IMR-90 (cell line): ENCODE results near the gene MAN1C1. TPM values are rescaled to one million over a fixed set of nuclear protein-coding genes. Genes with fewer than 3 reads are reported as not detected.

Source experiments
- ATAC-seq: fragments of 200-7000 bp; cut with Tn5 transposase; 2 replicates; pipeline ENCODE4 v1.9.1; 2020; ENCODE audit warnings: low read depth, mild to moderate bottlenecking, moderate library complexity
- BruUV-seq: library from RNA; stranded (reverse); fragments of 400-500 nt; replicated peaks from 2 replicates; lab custom pipeline; 2021; lab: Mats Ljungman, UMichigan
- CTCF ChIA-PET: fragments of 300-600 bp; formaldehyde crosslinking; extraction: SDS; loops from one replicate; lab custom pipeline; 2021; ENCODE audit warnings: antibody characterized with exemption; lab: Yijun Ruan, JAX
- POLR2A ChIA-PET: fragments of 300-600 bp; sonication (Branson Sonifier 250); formaldehyde crosslinking; loops from one replicate; lab custom pipeline; 2022; ENCODE audit warnings: antibody characterized with exemption; ENCODE audit not compliant: unreplicated experiment; lab: Charles Lee
- DNase-seq: peaks from one replicate; pipeline ENCODE4 v3.0.0; 2013
- H2AFZ ChIP-seq: replicated peaks from 2 replicates; pipeline ENCODE3; 2013; ENCODE audit warnings: low read length, mild to moderate bottlenecking; ENCODE audit not compliant: poor library complexity
- H2AK5ac ChIP-seq: 2 replicates; pipeline ENCODE4 v1.6.1; 2013; ENCODE audit warnings: low read depth, low read length, inconsistent platforms
- H2AK9ac ChIP-seq: replicated peaks from 2 replicates; pipeline ENCODE3; 2013; ENCODE audit warnings: mild to moderate bottlenecking, low read depth, low read length, moderate library complexity; ENCODE audit not compliant: poor library complexity
- H2BK120ac ChIP-seq: 2 replicates; pipeline ENCODE4 v1.6.1; 2013; ENCODE audit warnings: low read depth, low read length, inconsistent platforms
- H2BK15ac ChIP-seq: 3 replicates; pipeline ENCODE4 v1.6.1; 2013; ENCODE audit warnings: low read depth, low read length, inconsistent platforms
- H2BK20ac ChIP-seq: 2 replicates; pipeline ENCODE4 v1.6.1; 2013; ENCODE audit warnings: low read depth, mild to moderate bottlenecking, inconsistent platforms, low read length, moderate library complexity
- H2BK5ac ChIP-seq: 2 replicates; pipeline ENCODE4 v1.6.1; 2013; ENCODE audit warnings: mild to moderate bottlenecking, low read depth, low read length, inconsistent platforms; ENCODE audit not compliant: poor library complexity, severe bottlenecking
- H3K14ac ChIP-seq: replicated peaks from 2 replicates; pipeline ENCODE4 v1.6.1; 2013; ENCODE audit warnings: low read depth, low read length, inconsistent platforms
- H3K18ac ChIP-seq: 2 replicates; pipeline ENCODE4 v1.6.1; 2013; ENCODE audit warnings: low read depth, low read length, control low read depth
- H3K23ac ChIP-seq: 2 replicates; pipeline ENCODE4 v1.6.1; 2013; ENCODE audit warnings: low read depth, low read length, inconsistent platforms
- H3K27ac ChIP-seq: 2 replicates; pipeline ENCODE4 v1.5.1; 2013; ENCODE audit warnings: mild to moderate bottlenecking, control low read depth, low read length; ENCODE audit not compliant: insufficient read depth
- H3K27me3 ChIP-seq: 2 replicates; pipeline ENCODE4 v1.6.1; 2013; ENCODE audit warnings: low read length; ENCODE audit not compliant: control insufficient read depth, insufficient read depth
- H3K36me3 ChIP-seq: 2 replicates; pipeline ENCODE4 v1.6.1; 2013; ENCODE audit warnings: low read length, mixed read lengths; ENCODE audit not compliant: control insufficient read depth, insufficient read depth
- H3K4ac ChIP-seq: 2 replicates; pipeline ENCODE4 v1.6.1; 2013; ENCODE audit warnings: low read depth, low read length, inconsistent platforms
- H3K4me1 ChIP-seq: 2 replicates; pipeline ENCODE4 v1.6.1; 2013; ENCODE audit warnings: low read length, mixed read lengths; ENCODE audit not compliant: control insufficient read depth, insufficient read depth
- H3K4me2 ChIP-seq: 2 replicates; pipeline ENCODE4 v1.6.1; 2013; ENCODE audit warnings: low read depth, mild to moderate bottlenecking, control low read depth, low read length, moderate library complexity
- H3K4me3 ChIP-seq: 2 replicates; pipeline ENCODE4 v1.5.1; 2013; ENCODE audit warnings: low read depth, mild to moderate bottlenecking, control low read depth, low read length, moderate library complexity; ENCODE audit not compliant: insufficient read depth
- H3K56ac ChIP-seq: 2 replicates; pipeline ENCODE4 v1.6.1; 2013; ENCODE audit warnings: low read length, inconsistent platforms; ENCODE audit not compliant: insufficient read depth; ENCODE audit errors: extremely low read depth
- H3K79me1 ChIP-seq, 2 experiments: 2 replicates each; pipeline ENCODE4 v1.6.1; 2013; ENCODE audit warnings: low read length in 2 of 2, inconsistent platforms in 1 of 2, low read depth in 1 of 2
- H3K9ac ChIP-seq: 2 replicates; pipeline ENCODE4 v1.6.1; 2013; ENCODE audit warnings: low read depth, low read length, control low read depth
- H3K9me1 ChIP-seq: 2 replicates; pipeline ENCODE4 v1.6.1; 2013; ENCODE audit warnings: low read length, inconsistent platforms; ENCODE audit not compliant: insufficient read depth
- H3K9me3 ChIP-seq: 2 replicates; pipeline ENCODE4 v1.6.1; 2013; ENCODE audit warnings: low read length; ENCODE audit not compliant: control insufficient read depth, insufficient read depth
- H4K20me1 ChIP-seq: 2 replicates; pipeline ENCODE4 v1.6.1; 2013; ENCODE audit warnings: low read length, inconsistent platforms; ENCODE audit not compliant: insufficient read depth
- H4K5ac ChIP-seq: 2 replicates; pipeline ENCODE4 v1.6.1; 2013; ENCODE audit warnings: mild to moderate bottlenecking, low read depth, low read length, control low read depth
- H4K8ac ChIP-seq, 2 experiments: 2 replicates each; pipeline ENCODE4 v1.6.1; 2013; ENCODE audit warnings: low read depth in 2 of 2, low read length in 2 of 2, control low read depth in 1 of 2, inconsistent platforms in 1 of 2
- H4K91ac ChIP-seq: 2 replicates; pipeline ENCODE4 v1.6.1; 2013; ENCODE audit warnings: low read depth, low read length, inconsistent platforms; ENCODE audit not compliant: insufficient read depth
- BHLHE40 ChIP-seq: fragments of 150-350 bp; IDR thresholded peaks from 2 replicates; pipeline ENCODE4 v1.6.1; 2016; ENCODE audit warnings: mild to moderate bottlenecking, low read depth, low read length
- CEBPB ChIP-seq: IDR thresholded peaks from 2 replicates; pipeline ENCODE4 v1.6.1; 2012; ENCODE audit warnings: low read depth, low read length, improper control_type of control experiment
- CHD1 ChIP-seq: IDR thresholded peaks from 2 replicates; pipeline ENCODE4 v1.6.1; 2012; ENCODE audit warnings: low read depth, low read length, improper control_type of control experiment
- ELK1 ChIP-seq: fragments of 150-350 bp; IDR thresholded peaks from 2 replicates; pipeline ENCODE4 v1.6.1; 2016; ENCODE audit warnings: low read depth, mild to moderate bottlenecking, low read length, moderate library complexity, borderline replicate concordance
- FOS ChIP-seq: fragments of 150-350 bp; IDR thresholded peaks from 2 replicates; pipeline ENCODE4 v1.6.1; 2016; ENCODE audit warnings: low read depth, low read length
- MAZ ChIP-seq: IDR thresholded peaks from 2 replicates; pipeline ENCODE4 v1.6.1; 2012; ENCODE audit warnings: low read depth, mild to moderate bottlenecking, low read length, improper control_type of control experiment, moderate library complexity, borderline replicate concordance
- MXI1 ChIP-seq: IDR thresholded peaks from 2 replicates; pipeline ENCODE4 v1.6.1; 2012; ENCODE audit warnings: low read depth, mild to moderate bottlenecking, low read length, moderate library complexity, borderline replicate concordance
- NFE2L2 ChIP-seq: fragments of 150-350 bp; IDR thresholded peaks from 2 replicates; pipeline ENCODE4 v1.6.1; 2016; ENCODE audit warnings: low read depth, mild to moderate bottlenecking, low read length
- POLR2A ChIP-seq: IDR thresholded peaks from 2 replicates; pipeline ENCODE4 v1.6.1; 2012; ENCODE audit warnings: mild to moderate bottlenecking, low read depth, low read length
- RCOR1 ChIP-seq: IDR thresholded peaks from 2 replicates; pipeline ENCODE4 v1.6.1; 2012; ENCODE audit warnings: mild to moderate bottlenecking, low read length, improper control_type of control experiment; ENCODE audit not compliant: insufficient replicate concordance
- RFX5 ChIP-seq: IDR thresholded peaks from 2 replicates; pipeline ENCODE4 v1.8.0; 2012; ENCODE audit warnings: low read depth, mild to moderate bottlenecking, low read length, moderate library complexity
- SMC3 ChIP-seq: fragments of 150-350 bp; IDR thresholded peaks from 2 replicates; pipeline ENCODE4 v1.6.1; 2016; ENCODE audit warnings: low read depth, mild to moderate bottlenecking, antibody characterized with exemption, low read length, moderate library complexity
- WGBS, 2 experiments: methylation state at CpG; one replicate each; pipeline versions ENCODE4 v1.1.5 to v1.1.7; 2013; ENCODE audit warnings: missing lambda C conversion rate in 2 of 2; ENCODE audit not compliant: insufficient read length in 1 of 2; ENCODE audit errors: extremely low coverage in 2 of 2; 5-methylcytosine and 5-hydroxymethylcytosine counted together
- dilution Hi-C: fragments of 300-500 bp; cut with HindIII; formaldehyde crosslinking; loops from one replicate; pipeline ENCODE4 v1.14.3; 2018; ENCODE audit warnings: low sequenced_read_pairs; ENCODE audit not compliant: unreplicated experiment
- in situ Hi-C: fragments of 300-500 bp; cut with MboI; formaldehyde crosslinking; loops from 3 replicates; pipeline ENCODE4 v1.14.3; 2019; ENCODE audit warnings: low sequenced_read_pairs, inconsistent platforms, mixed read lengths
- intact Hi-C: fragments of 100-400 bp; cut with micrococcal nuclease; formaldehyde crosslinking; loops from 2 replicates; pipeline ENCODE4 v1.10.0; 2022
- polyA plus RNA-seq, 3 experiments: library from polyadenylated mRNA; depleted of rRNA; stranded (reverse); fragments of >200 nt; gene quantifications; 2 replicates each; pipeline ENCODE4 v1.2.3, GENCODE V29; 2012; ENCODE audit warnings: low replicate concordance in 1 of 3
- total RNA-seq: library from RNA; depleted of rRNA; stranded (reverse); fragments of >200 nt; gene quantifications from 2 replicates; pipeline ENCODE4 v1.2.3, GENCODE V29; 2012
- TF ChIP-seq, protein P1 (sequence below): fragments of 150-350 bp; IDR thresholded peaks from 2 replicates; pipeline ENCODE4 v1.6.1; 2017; ENCODE audit warnings: mild to moderate bottlenecking, antibody characterized with exemption, low read length, low read depth
- TF ChIP-seq, protein P2 (sequence below): conservative IDR thresholded peaks from 2 replicates; pipeline ENCODE4 v1.5.1; 2012; ENCODE audit warnings: mild to moderate bottlenecking, low read depth, low read length, improper control_type of control experiment

Gene MAN1C1
- total and polyA plus RNA-seq, 2 of the 4 experiments (the other 2 are of a cell fraction): 3.2 to 11.3 TPM

GRCh38 chr1:25651824-25652741 is 35.5 kb downstream of the MAN1C1 start:
- in situ Hi-C loops: no loop called here
- TF ChIP-seq NFE2L2 (no peak), SMC3 (no peak), MXI1 (no peak), BHLHE40 (no peak), ELK1 (no peak), CEBPB (no peak), MAZ (no peak), CHD1 (no peak), RFX5 (no peak), RCOR1 (no peak), FOS (no peak), POLR2A (no peak)
- TF ChIP-seq, protein P1, sequence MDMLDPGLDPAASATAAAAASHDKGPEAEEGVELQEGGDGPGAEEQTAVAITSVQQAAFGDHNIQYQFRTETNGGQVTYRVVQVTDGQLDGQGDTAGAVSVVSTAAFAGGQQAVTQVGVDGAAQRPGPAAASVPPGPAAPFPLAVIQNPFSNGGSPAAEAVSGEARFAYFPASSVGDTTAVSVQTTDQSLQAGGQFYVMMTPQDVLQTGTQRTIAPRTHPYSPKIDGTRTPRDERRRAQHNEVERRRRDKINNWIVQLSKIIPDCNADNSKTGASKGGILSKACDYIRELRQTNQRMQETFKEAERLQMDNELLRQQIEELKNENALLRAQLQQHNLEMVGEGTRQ: no peak
- TF ChIP-seq, protein P2, sequence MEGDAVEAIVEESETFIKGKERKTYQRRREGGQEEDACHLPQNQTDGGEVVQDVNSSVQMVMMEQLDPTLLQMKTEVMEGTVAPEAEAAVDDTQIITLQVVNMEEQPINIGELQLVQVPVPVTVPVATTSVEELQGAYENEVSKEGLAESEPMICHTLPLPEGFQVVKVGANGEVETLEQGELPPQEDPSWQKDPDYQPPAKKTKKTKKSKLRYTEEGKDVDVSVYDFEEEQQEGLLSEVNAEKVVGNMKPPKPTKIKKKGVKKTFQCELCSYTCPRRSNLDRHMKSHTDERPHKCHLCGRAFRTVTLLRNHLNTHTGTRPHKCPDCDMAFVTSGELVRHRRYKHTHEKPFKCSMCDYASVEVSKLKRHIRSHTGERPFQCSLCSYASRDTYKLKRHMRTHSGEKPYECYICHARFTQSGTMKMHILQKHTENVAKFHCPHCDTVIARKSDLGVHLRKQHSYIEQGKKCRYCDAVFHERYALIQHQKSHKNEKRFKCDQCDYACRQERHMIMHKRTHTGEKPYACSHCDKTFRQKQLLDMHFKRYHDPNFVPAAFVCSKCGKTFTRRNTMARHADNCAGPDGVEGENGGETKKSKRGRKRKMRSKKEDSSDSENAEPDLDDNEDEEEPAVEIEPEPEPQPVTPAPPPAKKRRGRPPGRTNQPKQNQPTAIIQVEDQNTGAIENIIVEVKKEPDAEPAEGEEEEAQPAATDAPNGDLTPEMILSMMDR: no peak

More at GRCh38 chr1:25651824-25652741, 35.5 kb downstream of the MAN1C1 start:
- Histone ChIP-seq H3K9me1 (peaks cover 4% of the 10 kb centered on the region; the same call in 1 of the 2 replicates), H2BK15ac (no peak overlapping the region), H4K91ac (no peak overlapping the region), H3K36me3 (peaks cover 6% of the 10 kb centered on the region; the same call in 1 of the 2 replicates), H4K20me1 (peaks cover 17% of the 10 kb centered on the region), H4K8ac (no peak overlapping the region), H3K27ac (no peak overlapping the region), H3K4me2 (no peak overlapping the region), H3K4me3 (no peak overlapping the region), H3K18ac (no peak overlapping the region), H3K4ac (no peak overlapping the region), H3K9me3 (no peaks in the 10 kb centered on the region), H2BK20ac (no peak overlapping the region), H4K5ac (no peak overlapping the region), H2BK5ac (no peak overlapping the region), H3K9ac (no peak overlapping the region), H2AK9ac (no peak overlapping the region), H3K56ac (no peak overlapping the region), H3K79me1 (peaks cover 0 to 10% of the 10 kb centered on the region in 2 experiments; a peak in 2 of 4 replicates), H3K27me3 (no peaks in the 10 kb centered on the region), H3K23ac (no peak overlapping the region), H3K4me1 (peaks cover 1% of the 10 kb centered on the region; the same call in 1 of the 2 replicates), H2BK120ac (no peak overlapping the region), H2AFZ (peak overlapping the region; percentile 7), H3K14ac (no peak overlapping the region), H2AK5ac (no peak overlapping the region)
- intact Hi-C loops: no loop called here
- ATAC-seq: no peak
- WGBS, 2 experiments: 56% methylated on average over 5 of the region's 12 CpGs; no CpG with 5 or more reads in 1 of the 2 experiments
- CTCF ChIA-PET: no interaction called here
- dilution Hi-C loops: no loop called here
- POLR2A ChIA-PET: no interaction called here
- no peak for DNase-seq
- no TSS peak for BruUV-seq
